ENCODE results near the gene CAV1.
"Not testable (repeated sequence)": the region's sequence is repeated elsewhere in the genome, so short reads cannot be mapped to it uniquely, and the experiment has no call there.

CAV1 gene

GRCh38 chr7:116524609-116525297 lies at the start of gene CAV1:
TSS of gene CAV1 (plus strand) at chr7:116525036. CDS start at chr7:116525063, 27 bp downstream.
- H3K36me3 ChIP-seq (replicated peaks), result peaks cover 7% of the 10 kb centered on the region
- peak; percentile 94 for DNase-seq
- H3K27ac ChIP-seq, result peak within 1 kb of the TSS; percentile 83
- peak within 1 kb of the TSS; percentile 86 for H3K4me3 ChIP-seq (ENCODE audit: low read depth, low read length)
- in situ Hi-C loops (cut with HindIII; ENCODE audit: low pct_ligation_motif_present, low sequenced_read_pairs), result no loop called here
- peak; percentile 46 for TF ChIP-seq CTCF (IDR thresholded peaks at IDR 0.05; ENCODE audit: low read depth, low read length, missing control alignments)
- H3K27me3 ChIP-seq (replicated peaks), result no peaks in the 10 kb centered on the region

GRCh38 chr7:116477625-116478024 lies 47.2 kb upstream of the CAV1 start:
- no peaks in the 10 kb centered on the region for H3K27me3 ChIP-seq (replicated peaks)
- H3K4me3 ChIP-seq (ENCODE audit: low read depth, low read length), result no peak overlapping the region
- H3K36me3 ChIP-seq (replicated peaks), result no peaks in the 10 kb centered on the region
- H3K27ac ChIP-seq, result no peak overlapping the region
- no peak for DNase-seq
- in situ Hi-C loops (cut with HindIII; ENCODE audit: low pct_ligation_motif_present, low sequenced_read_pairs), result no loop called here
- no peak for TF ChIP-seq CTCF (IDR thresholded peaks at IDR 0.05; ENCODE audit: low read depth, low read length, missing control alignments)

DNA sequence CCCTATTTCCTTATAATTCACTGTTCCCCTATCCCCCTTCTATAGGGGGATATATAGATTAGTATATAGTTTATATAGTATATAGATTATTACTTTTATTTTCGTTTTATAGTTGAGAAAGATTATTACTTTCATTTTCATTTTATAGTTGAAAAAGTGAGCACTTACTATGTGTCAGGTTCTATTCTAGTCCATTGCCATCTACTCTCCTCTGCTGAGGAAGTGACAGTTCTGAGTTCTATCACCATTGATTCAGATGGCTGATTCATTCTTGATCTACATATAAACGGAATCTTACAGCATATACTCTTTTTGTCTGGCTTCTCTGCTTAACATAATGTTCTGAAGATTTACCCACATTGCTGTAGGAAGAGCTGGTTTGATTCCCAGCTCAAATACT lies 46.0 kb upstream of the CAV1 start:
- in situ Hi-C loops (cut with HindIII; ENCODE audit: low pct_ligation_motif_present, low sequenced_read_pairs), result no loop called here
- H3K36me3 ChIP-seq (replicated peaks), result no peaks in the 10 kb centered on the region
- no peak for TF ChIP-seq CTCF (IDR thresholded peaks at IDR 0.05; ENCODE audit: low read depth, low read length, missing control alignments)

DNA sequence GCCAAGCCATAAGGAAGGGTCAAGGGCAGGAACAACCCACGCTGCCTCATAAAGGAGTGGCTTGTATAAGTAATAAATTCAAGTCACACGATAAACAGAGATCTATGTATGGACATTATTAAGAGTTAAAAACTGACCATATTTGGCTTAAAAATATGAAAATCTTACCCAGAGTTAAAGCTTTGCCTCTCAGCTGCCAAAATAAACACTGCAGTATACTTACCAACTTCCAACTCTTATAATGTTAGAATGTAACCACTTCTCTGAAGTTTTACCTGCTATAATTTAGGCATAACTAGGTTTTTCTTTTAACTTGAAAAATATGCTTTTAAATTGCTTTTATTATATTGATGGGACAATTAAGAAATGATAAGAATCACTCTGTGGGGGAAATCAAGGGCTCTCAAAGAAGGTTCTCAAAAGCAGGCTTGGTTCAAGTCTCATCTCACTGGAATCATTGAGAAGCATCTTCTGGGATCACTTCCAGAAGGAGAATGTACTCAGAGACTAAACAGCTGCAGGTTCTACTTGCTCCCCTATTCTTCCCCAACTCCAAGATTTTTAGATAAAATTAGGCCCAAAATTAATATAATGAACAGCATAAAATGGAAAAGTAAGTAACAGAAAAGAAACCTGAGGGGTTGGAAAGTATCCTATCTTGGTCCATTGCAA lies 41.4 kb upstream of the CAV1 start:
- H3K27me3 ChIP-seq (replicated peaks), result no peaks in the 10 kb centered on the region
- DNase-seq, result no peak
- H3K4me3 ChIP-seq (ENCODE audit: low read depth, low read length), result no peak overlapping the region
- TF ChIP-seq CTCF (IDR thresholded peaks at IDR 0.05; ENCODE audit: low read depth, low read length, missing control alignments), result no peak
- H3K36me3 ChIP-seq (replicated peaks), result no peaks in the 10 kb centered on the region
- no peak overlapping the region for H3K27ac ChIP-seq
- in situ Hi-C loops (cut with HindIII; ENCODE audit: low pct_ligation_motif_present, low sequenced_read_pairs), result no loop called here

More for the DNA sequence above, 46.0 kb upstream of the CAV1 start:
- DNase-seq, result no peak
- no peak overlapping the region for H3K27ac ChIP-seq
- no peak overlapping the region for H3K4me3 ChIP-seq (ENCODE audit: low read depth, low read length)
- H3K27me3 ChIP-seq (replicated peaks), result no peaks in the 10 kb centered on the region

GRCh38 chr7:116484389-116484788 lies 40.4 kb upstream of the CAV1 start:
- H3K27me3 ChIP-seq (replicated peaks); H3K4me3 ChIP-seq (ENCODE audit: low read depth, low read length); in situ Hi-C loops (cut with HindIII; ENCODE audit: low pct_ligation_motif_present, low sequenced_read_pairs); H3K36me3 ChIP-seq (replicated peaks); DNase-seq; H3K27ac ChIP-seq: not testable (repeated sequence)

DNA sequence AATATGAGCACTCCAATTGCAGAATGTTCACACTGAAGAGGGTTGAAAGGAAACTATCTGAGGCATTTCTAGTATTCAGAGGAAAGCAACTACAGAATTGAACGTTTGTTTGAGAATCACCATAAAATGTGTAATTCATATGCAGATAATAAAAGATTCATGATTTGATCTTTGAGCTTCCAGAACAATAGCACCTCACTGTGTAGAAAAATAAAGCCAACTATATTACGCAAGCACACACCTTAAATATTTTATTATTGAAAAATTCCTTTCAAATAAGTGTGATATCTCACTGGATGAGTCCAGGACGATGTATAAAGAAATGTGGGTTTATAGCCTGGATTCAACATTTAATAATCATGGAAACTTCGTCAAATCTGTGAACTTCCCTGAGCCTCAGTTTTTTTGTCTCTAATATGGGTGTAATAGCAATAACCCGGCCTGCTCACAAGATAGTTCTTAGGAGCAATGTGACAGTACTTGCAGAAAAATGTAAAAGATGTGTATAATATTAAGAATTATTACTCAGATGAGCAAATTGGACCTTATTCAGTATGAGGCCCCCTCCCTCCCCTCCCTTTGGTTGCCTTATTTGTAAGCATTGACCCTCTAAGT lies 36.8 kb upstream of the CAV1 start:
- no peak for DNase-seq
- Histone ChIP-seq H3K36me3 (replicated peaks) (no peaks in the 10 kb centered on the region), H3K4me3 (ENCODE audit: low read depth, low read length) (no peak overlapping the region), H3K27ac (no peak overlapping the region), H3K27me3 (replicated peaks) (no peaks in the 10 kb centered on the region)
- in situ Hi-C loops (cut with HindIII; ENCODE audit: low pct_ligation_motif_present, low sequenced_read_pairs), result no loop called here
- TF ChIP-seq CTCF (IDR thresholded peaks at IDR 0.05; ENCODE audit: low read depth, low read length, missing control alignments), result no peak

All from brain microvascular endothelial cell (primary cell).